Mesodermal cell (in vitro differentiated cells): ENCODE measurements around the gene PCBD1.

ENCODE experiments used
- H3K27ac ChIP-seq: 2 replicates; pipeline ENCODE4 v1.7.0; 2013; ENCODE audit warnings: mild to moderate bottlenecking, low read depth, low read length, moderate library complexity; ENCODE audit not compliant: severe bottlenecking
- H3K36me3 ChIP-seq: 2 replicates; pipeline ENCODE4 v1.7.1; 2013; ENCODE audit warnings: mild to moderate bottlenecking, low read length, moderate library complexity; ENCODE audit not compliant: control insufficient read depth, insufficient read depth
- H3K4me1 ChIP-seq: one replicate; pipeline ENCODE4 v1.7.1; 2013; ENCODE audit warnings: mild to moderate bottlenecking, low read length; ENCODE audit not compliant: insufficient read depth, control insufficient read depth, poor library complexity, severe bottlenecking
- H3K4me3 ChIP-seq: 2 replicates; pipeline ENCODE4 v1.7.0; 2013; ENCODE audit warnings: low read length, control low read depth, mild to moderate bottlenecking; ENCODE audit not compliant: insufficient read depth, poor library complexity, severe bottlenecking; ENCODE audit errors: extremely low read depth
- H3K9me3 ChIP-seq: 2 replicates; pipeline ENCODE4 v1.7.1; 2013; ENCODE audit warnings: mild to moderate bottlenecking, low read length, moderate library complexity; ENCODE audit not compliant: control insufficient read depth
- WGBS, 2 experiments: methylation state at CpG; one replicate each; pipeline ENCODE4 v1.1.5; 2013; ENCODE audit warnings: missing lambda C conversion rate in 2 of 2; ENCODE audit not compliant: insufficient coverage in 2 of 2; 5-methylcytosine and 5-hydroxymethylcytosine counted together

PCBD1 gene

DNA sequence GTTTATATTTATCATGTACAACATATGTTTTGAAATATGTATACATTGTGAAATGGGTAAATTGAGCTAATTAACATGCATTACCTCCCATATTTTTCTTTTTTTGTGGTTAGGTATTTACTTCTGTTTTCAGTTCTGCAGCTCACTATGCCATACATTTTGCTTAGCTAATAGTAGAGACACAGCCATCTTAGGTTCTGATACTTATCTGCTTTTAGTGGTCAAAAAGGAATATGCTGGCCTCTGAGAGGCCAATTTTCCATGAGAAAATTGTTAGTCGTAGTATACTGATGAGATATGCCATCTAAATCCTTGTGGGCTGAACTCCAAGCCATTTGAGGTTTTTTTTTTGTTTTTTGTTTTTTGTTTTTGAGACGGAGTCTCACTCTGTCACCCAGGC is 41.6 kb downstream of the PCBD1 start:
- H3K9me3 ChIP-seq: no peaks in the 10 kb centered on the region
- H3K27ac ChIP-seq: no peak overlapping the region
- peaks cover 71% of the 10 kb centered on the region for H3K36me3 ChIP-seq
- 75 to 100% methylated on average over 1 of the region's 2 CpGs for WGBS, 2 experiments
- H3K4me3 ChIP-seq: no peak overlapping the region
- peaks cover 4% of the 10 kb centered on the region for H3K4me1 ChIP-seq

DNA sequence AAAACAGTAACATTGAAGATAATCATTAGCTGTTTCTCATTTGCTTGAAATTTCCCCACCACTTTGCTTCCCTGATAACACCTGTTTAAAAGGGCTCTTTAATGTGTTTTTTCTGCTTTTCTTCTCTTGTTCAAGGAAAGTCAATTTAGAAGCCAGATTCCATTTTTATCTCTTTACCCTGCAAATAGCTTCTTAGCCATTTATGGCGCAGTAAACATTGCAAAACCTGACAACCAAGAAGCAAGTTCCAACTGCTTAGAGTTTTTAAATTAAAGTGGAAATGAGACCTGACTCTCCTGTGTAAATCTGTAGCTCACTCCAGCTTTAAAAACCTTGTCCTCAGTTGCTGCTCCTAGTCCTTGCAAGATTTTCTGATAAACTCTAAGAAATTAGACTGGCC is 42.5 kb downstream of the PCBD1 start:
- WGBS, 2 experiments: 100% methylated on average over 1 of the region's 1 CpG; no CpG with 5 or more reads in 1 of the 2 experiments
- Histone ChIP-seq H3K9me3 (no peaks in the 10 kb centered on the region), H3K27ac (no peak overlapping the region), H3K4me3 (no peak overlapping the region), H3K4me1 (peaks cover 4% of the 10 kb centered on the region), H3K36me3 (peaks cover 70% of the 10 kb centered on the region)

DNA sequence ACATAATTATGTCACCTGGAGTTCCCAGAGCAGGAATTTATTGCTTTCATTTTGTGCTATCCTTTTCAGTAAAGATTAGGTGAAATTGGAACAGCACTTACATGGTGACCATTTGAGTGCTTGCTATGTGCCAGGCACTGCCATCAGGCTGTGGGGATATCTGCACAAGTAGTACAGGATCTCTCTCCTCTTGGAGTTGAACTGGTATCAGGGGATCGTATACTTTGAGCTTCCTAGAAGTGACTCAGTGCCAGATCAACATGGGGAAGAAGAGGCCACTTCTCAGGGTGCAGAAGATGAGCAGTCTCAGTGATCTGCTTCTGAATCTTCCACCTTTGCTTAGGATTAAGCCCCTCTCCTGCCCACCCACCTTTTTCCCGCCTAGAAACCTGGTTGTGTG is 43.1 kb downstream of the PCBD1 start:
- peaks cover 67% of the 10 kb centered on the region for H3K36me3 ChIP-seq
- peaks cover 4% of the 10 kb centered on the region for H3K4me1 ChIP-seq
- no peak overlapping the region for H3K27ac ChIP-seq
- WGBS, 2 experiments: 100% methylated on average over 1 of the region's 2 CpGs
- H3K4me3 ChIP-seq: no peak overlapping the region
- H3K9me3 ChIP-seq: no peaks in the 10 kb centered on the region

DNA sequence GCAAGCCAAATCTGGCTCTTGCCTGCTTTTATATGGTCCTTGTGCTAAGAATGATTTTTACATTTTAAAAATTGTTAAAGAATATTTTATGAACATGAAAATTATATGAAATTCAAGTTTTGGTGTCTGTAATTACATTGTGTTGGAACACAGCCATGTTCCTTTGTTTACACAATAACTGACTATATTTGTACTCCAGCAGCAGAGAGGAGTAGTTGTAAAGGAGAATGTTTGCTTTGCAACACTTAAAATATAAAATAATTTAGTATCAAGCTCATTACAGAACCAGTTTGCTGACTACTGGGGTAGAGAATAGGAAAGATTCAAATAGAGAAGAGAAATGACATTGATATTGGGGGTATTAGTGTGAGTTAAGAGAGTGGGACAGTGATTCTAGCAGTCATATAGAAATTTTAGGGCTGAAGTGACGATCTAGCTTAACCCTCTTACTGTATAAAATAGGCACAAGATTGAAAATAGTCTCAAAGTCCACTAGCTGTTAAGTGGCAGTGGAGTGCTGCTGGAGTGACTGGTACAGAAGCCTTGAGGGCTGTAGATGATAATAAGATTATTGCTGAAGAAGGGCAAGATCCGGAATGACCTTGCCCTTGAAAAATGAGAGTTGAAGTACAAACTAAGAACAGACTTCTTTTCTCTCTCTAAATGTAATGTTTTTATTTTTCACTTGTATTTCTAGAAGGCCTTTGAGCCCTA is 44.4 kb downstream of the PCBD1 start:
- Histone ChIP-seq H3K36me3 (peaks cover 68% of the 10 kb centered on the region), H3K27ac (no peak overlapping the region), H3K4me3 (no peak overlapping the region), H3K9me3 (no peaks in the 10 kb centered on the region), H3K4me1 (peaks cover 4% of the 10 kb centered on the region)
- WGBS, 2 experiments: no CpG with 5 or more reads among the region's 2 CpGs

DNA sequence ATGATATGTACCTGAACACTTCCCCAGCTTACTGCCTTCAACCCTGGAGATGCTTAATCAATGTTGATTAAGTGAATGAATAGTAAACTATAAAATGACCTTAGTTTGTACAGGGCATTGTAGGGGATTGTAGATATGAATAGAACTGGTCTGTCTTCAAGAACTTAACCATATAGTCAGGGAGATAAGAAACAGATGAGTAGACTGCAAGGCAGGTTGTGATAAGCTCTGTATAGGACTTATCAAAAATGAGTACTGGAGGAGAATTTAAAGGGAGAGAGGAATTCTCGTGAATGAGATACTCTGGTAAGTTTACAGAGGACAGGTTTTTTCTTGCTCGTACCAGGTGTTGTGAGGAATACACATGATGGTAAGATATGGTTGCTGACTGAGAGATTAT is 45.0 kb downstream of the PCBD1 start:
- peaks cover 66% of the 10 kb centered on the region for H3K36me3 ChIP-seq
- H3K4me1 ChIP-seq: peaks cover 4% of the 10 kb centered on the region
- H3K27ac ChIP-seq: no peak overlapping the region
- H3K4me3 ChIP-seq: no peak overlapping the region
- 89 to 96% methylated on average over 2 of the region's 2 CpGs for WGBS, 2 experiments
- H3K9me3 ChIP-seq: no peaks in the 10 kb centered on the region

DNA sequence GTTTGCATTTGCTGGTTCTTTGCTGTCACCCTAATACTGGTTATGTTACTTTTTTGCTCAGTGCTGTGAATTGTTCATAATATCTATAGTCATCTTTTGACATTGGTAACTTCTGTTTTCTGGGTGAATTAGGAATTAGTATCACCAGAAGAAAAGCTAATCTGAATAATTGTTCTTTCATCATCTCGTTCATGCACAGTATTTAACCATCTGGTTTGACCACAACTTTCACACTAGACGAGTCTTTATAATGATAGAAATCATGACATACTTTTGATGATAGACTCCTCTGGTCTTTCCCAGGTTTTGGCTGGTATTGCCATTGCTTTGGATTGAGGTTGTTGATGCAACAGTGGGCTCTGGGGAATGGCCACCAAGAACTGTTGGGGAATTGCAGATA is 47.5 kb downstream of the PCBD1 start:
- WGBS, 2 experiments: 100% methylated on average over 1 of the region's 2 CpGs; no CpG with 5 or more reads in 1 of the 2 experiments
- H3K36me3 ChIP-seq: peaks cover 73% of the 10 kb centered on the region
- no peak overlapping the region for H3K27ac ChIP-seq
- H3K4me1 ChIP-seq: no peaks in the 10 kb centered on the region
- no peak overlapping the region for H3K4me3 ChIP-seq
- H3K9me3 ChIP-seq: no peaks in the 10 kb centered on the region

DNA sequence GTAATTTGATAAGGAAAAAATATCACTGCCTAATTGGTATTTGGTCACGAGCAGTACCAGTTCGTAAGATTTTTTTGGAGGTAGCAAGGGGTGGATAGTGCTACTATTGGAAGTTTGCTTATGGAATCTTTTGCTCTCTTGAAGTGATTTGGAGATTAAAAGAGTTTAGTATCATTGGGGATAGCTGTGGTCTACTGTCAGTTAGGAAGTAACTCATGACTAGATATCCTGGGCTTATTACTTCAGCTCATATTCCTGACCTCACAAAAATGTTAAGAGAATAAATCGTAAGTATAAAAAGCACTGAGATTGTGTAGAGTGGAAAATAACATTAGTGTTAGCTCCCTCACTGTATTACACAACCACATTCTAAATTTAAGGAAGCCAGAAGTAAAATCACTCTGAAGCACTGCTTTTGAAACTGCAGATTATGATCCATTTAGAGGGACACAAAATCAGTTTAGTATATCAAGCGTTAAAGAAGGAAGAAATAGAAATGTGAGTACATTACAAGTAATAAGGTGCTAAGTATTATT is 50.0 kb downstream of the PCBD1 start:
- H3K4me1 ChIP-seq: peaks cover 14% of the 10 kb centered on the region
- no peak overlapping the region for H3K27ac ChIP-seq
- peaks cover 68% of the 10 kb centered on the region for H3K36me3 ChIP-seq
- no peaks in the 10 kb centered on the region for H3K9me3 ChIP-seq
- WGBS, 2 experiments: 81 to 89% methylated on average over 3 of the region's 4 CpGs
- H3K4me3 ChIP-seq: no peak overlapping the region

DNA sequence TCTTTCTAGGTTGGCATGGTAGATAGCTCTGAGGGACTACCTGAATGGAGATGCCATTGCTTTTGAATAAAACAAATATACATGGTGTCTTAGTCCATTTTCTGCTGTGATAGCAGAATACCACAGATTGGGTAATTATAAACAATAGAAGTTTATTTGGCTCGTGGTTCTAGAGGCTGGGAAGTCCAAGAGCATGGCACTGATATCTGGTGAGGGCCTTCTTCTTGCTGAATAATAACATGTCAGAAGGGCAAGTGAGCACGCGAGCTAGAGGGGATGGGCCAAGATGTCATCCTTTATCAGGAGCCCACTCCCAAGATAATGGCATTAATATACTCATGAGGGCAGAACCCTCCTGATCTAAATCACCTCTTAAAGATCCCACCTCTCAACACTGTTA is 50.7 kb downstream of the PCBD1 start:
- H3K36me3 ChIP-seq: peaks cover 62% of the 10 kb centered on the region
- WGBS, 2 experiments: 100% methylated on average over 1 of the region's 3 CpGs; no CpG with 5 or more reads in 1 of the 2 experiments

DNA sequence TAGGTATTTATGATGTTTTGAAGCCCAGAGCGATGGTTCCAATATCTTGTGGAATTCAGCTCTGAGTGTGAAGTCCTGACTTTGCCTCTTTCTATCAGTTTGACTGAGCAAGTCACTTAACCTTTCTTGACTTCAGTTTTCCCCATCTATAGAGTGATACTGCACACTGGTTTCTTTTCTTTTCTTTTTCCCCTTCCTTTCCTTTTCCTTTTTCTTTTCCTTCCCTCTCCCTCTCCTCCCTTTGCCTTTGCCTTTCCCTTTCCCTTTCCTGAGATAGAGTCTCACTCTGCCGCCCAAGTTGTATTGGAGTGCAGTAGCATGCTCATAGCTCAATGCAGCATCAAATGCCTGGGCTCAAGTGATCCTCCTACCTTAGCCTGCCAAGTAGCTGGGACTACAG is 52.0 kb downstream of the PCBD1 start:
- Histone ChIP-seq H3K4me1 (peaks cover 34% of the 10 kb centered on the region), H3K36me3 (peaks cover 58% of the 10 kb centered on the region)
- WGBS, 2 experiments: 100% methylated on average over 1 of the region's 2 CpGs; no CpG with 5 or more reads in 1 of the 2 experiments

More for the DNA sequence above, 50.7 kb downstream of the PCBD1 start:
- H3K27ac ChIP-seq: no peak overlapping the region
- H3K4me3 ChIP-seq: no peak overlapping the region
- no peaks in the 10 kb centered on the region for H3K9me3 ChIP-seq
- H3K4me1 ChIP-seq: peaks cover 21% of the 10 kb centered on the region

DNA sequence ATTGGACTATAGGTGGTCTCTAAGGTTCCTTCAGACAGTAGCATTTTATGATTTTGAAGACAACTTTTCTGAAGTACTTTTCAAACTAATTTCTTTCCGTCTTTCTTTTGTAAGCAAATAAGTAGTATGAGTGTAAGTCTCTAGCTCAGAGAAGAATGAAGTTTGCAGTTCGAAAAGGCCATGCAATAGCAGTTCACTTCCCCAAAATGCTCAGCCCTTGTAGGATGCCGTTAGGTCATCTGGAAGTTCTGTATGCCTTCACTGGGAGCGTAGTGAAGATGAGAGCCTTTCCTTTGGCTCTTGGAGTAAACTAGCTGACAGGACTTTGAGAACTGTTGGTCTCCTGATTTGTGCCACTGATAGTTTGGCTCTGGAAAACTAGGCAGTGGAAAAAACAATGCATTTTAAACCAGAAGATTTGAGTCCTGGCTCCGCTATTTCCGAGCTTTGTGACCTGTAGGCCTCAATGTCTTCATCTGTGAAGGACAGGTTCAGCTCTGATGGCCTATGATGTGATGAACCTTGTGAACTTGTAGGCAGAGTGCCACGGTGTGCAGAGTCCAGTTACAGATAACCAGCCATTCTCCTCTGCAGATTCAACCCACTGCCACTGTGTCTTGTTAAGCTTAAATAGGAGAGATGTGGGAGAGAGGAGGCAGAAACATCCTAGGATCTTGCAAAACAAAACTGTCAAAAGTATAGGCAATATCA is 53.8 kb downstream of the PCBD1 start:
- WGBS, 2 experiments: 82 to 94% methylated on average over 5 to 6 of the region's 7 CpGs
- no peak overlapping the region for H3K4me3 ChIP-seq
- H3K9me3 ChIP-seq: no peaks in the 10 kb centered on the region
- H3K36me3 ChIP-seq: peaks cover 50% of the 10 kb centered on the region
- peaks cover 46% of the 10 kb centered on the region for H3K4me1 ChIP-seq
- no peak overlapping the region for H3K27ac ChIP-seq

More for the DNA sequence above, 52.0 kb downstream of the PCBD1 start:
- Histone ChIP-seq H3K27ac (no peak overlapping the region), H3K9me3 (no peaks in the 10 kb centered on the region), H3K4me3 (no peak overlapping the region)

DNA sequence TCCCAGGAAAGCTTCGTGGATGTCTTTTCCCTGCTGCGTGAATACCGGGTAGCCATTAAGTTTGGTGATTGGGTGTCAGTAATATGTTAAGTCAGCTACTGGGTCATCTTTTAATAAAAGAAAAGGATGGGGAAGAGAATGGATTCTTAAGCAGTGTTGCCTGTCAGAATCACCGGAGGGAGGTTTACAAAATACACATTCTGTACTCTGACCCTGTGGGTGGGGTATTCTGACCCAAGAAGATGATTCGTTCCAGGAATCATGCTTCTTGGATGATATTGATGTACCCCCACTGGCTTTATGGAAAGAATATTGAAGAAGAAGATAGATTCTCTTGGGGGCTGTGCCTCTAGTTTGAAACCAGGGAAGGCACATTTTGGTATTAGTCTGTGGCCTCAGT is 54.3 kb downstream of the PCBD1 start:
- Histone ChIP-seq H3K4me1 (peaks cover 50% of the 10 kb centered on the region), H3K36me3 (peaks cover 53% of the 10 kb centered on the region), H3K9me3 (no peaks in the 10 kb centered on the region), H3K27ac (peak overlapping the region; percentile 85), H3K4me3 (no peak overlapping the region)
- WGBS, 2 experiments: 91 to 100% methylated on average over 3 to 4 of the region's 5 CpGs
